MM.1S (cell line): Measurements from ENCODE around the gene PSG3.
A peak's percentile ranks its signal among the peaks of the same experiment; 100 is the strongest.
"Not testable (repeated sequence)": the region's sequence is repeated elsewhere in the genome, so short reads cannot be mapped to it uniquely, and the experiment has no call there.

Source experiments
- DNase-seq: peaks from one replicate; pipeline ENCODE4 v3.0.0-alpha.2; 2015
- H2AFZ ChIP-seq: fragments of 300-600 bp; sonication (generic); 2 replicates; pipeline ENCODE4 v1.6.0; 2016; ENCODE audit warnings: antibody characterized with exemption, low read length
- H3F3A ChIP-seq: fragments of 300-600 bp; sonication (generic); 2 replicates; pipeline ENCODE4 v1.6.1; 2016; ENCODE audit warnings: mild to moderate bottlenecking, antibody characterized with exemption, low read length, moderate library complexity, mixed read lengths; ENCODE audit not compliant: insufficient read depth
- H3K27ac ChIP-seq: fragments of 300-600 bp; sonication (generic); 2 replicates; pipeline ENCODE4 v1.5.1; 2016; ENCODE audit warnings: mild to moderate bottlenecking, low read length
- H3K27me3 ChIP-seq: fragments of 300-600 bp; sonication (generic); replicated peaks from 2 replicates; pipeline ENCODE4 v1.6.0; 2016; ENCODE audit warnings: low read length; ENCODE audit not compliant: insufficient read depth
- H3K36me3 ChIP-seq: fragments of 300-600 bp; sonication (generic); replicated peaks from 2 replicates; pipeline ENCODE4 v1.6.1; 2016; ENCODE audit warnings: mild to moderate bottlenecking, low read length, mixed read lengths; ENCODE audit not compliant: insufficient read depth
- H3K4me1 ChIP-seq: fragments of 300-600 bp; sonication (generic); 2 replicates; pipeline ENCODE4 v1.6.1; 2016; ENCODE audit warnings: low read length, mixed read lengths
- H3K4me2 ChIP-seq: fragments of 300-600 bp; sonication (generic); 2 replicates; pipeline ENCODE4 v1.6.0; 2016; ENCODE audit warnings: low read depth, low read length
- H3K4me3 ChIP-seq: fragments of 300-600 bp; sonication (generic); 2 replicates; pipeline ENCODE4 v1.5.1; 2016; ENCODE audit warnings: low read length, mixed read lengths
- H3K79me2 ChIP-seq: fragments of 300-600 bp; sonication (generic); 2 replicates; pipeline ENCODE4 v1.6.1; 2016; ENCODE audit warnings: mixed run types, low read length, mixed read lengths
- H3K9ac ChIP-seq: fragments of 300-600 bp; sonication (generic); 2 replicates; pipeline ENCODE4 v1.6.1; 2016; ENCODE audit warnings: low read length, mixed read lengths
- H3K9me2 ChIP-seq: fragments of 300-600 bp; sonication (generic); replicated peaks from 2 replicates; pipeline ENCODE4 v1.6.1; 2016; ENCODE audit warnings: mild to moderate bottlenecking, low read length, mixed read lengths; ENCODE audit not compliant: insufficient read depth
- H3K9me3 ChIP-seq: fragments of 300-600 bp; sonication (generic); replicated peaks from 2 replicates; pipeline ENCODE4 v1.6.1; 2016; ENCODE audit warnings: mild to moderate bottlenecking, low read length, mixed read lengths; ENCODE audit not compliant: insufficient read depth
- H4K20me1 ChIP-seq: fragments of 300-600 bp; sonication (generic); 2 replicates; pipeline ENCODE4 v1.6.1; 2016; ENCODE audit warnings: mild to moderate bottlenecking, low read length, moderate library complexity, mixed read lengths; ENCODE audit not compliant: insufficient read depth
- CTCF ChIP-seq: fragments of 300-600 bp; sonication (generic); IDR thresholded peaks from 2 replicates; pipeline ENCODE4 v1.5.1; 2016; ENCODE audit warnings: antibody characterized with exemption, low read length, mixed read lengths

Gene PSG3

DNA sequence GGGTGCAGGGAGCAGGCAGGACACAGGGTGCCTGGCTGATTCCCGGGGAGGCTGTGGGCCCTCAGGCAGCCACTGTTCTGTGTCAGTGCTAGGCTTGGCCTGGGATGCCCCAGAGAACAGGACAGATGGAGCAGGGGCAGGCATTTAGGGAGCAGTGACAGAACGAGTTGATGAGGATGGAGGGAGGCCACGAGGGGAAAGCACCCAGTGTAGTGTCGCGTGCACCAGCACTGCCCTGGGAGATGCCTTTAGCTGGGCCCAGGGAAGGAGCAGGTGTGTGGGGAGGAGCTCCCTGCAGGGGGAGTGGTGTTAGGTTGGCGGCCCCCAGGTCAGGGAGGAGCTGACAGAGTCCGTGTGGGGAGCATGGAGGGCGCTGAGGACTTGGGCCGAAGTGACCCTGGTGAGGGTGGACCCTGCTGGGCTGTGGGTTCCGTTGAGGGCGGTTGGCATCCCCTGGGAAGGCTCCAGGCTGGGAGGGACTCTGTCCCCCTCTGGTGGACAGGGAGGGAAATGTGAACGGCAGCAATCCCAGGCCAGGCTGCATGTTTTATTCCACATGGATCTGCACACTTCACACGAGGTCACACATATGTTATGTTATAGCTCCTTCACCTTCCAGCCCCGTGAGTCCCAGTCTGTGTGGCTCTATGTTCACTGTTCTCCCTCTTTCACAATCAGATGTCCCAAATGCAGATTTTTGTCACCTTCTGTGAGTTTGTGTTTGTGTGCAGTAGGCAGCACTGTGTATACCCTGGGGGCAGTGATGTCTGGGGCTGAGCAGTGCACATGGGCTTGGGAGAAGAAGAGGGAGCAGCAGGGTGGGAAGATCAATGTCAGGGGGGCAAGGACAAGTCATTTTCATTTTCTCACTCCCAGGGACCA is 1.7 kb upstream of the PSG3 start:
- not testable (repeated sequence) for H3K9ac ChIP-seq, DNase-seq

DNA sequence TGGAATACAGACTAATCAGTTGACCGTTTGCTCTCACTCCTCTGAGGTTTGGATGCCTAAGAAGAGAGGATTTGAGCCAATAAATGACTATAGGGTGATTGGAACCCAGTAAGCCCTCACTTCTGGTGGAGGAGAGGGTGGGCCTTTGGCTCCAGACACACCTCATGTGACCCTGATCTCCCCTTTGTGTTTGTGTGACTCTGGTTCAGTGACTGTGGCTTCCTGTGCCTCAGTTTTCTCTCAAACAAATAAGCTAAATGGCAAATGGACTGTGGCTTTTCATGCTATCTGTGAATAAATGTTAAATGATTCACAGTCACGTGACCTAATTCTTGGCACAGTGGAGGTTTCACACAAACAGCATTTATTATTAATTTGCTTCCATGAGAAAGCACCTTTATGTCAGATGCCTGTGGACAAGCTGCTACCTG is 2.7 kb downstream of the PSG3 start:
- H3K27ac ChIP-seq, DNase-seq: not testable (repeated sequence)

More for the DNA sequence above, 1.7 kb upstream of the PSG3 start:
- not testable (repeated sequence) for H4K20me1 ChIP-seq, H3F3A ChIP-seq, H3K79me2 ChIP-seq, H3K4me1 ChIP-seq, H2AFZ ChIP-seq, H3K9me3 ChIP-seq, H3K27me3 ChIP-seq, H3K4me3 ChIP-seq, H3K4me2 ChIP-seq, H3K9me2 ChIP-seq, H3K36me3 ChIP-seq, H3K27ac ChIP-seq
- TF ChIP-seq CTCF: peak; percentile 40

GRCh38 chr19:42728341-42728740 is 11.9 kb downstream of the PSG3 start:
- not testable (repeated sequence) for H3K4me1 ChIP-seq, H4K20me1 ChIP-seq, DNase-seq, H3K9ac ChIP-seq, H3K4me2 ChIP-seq, H3K36me3 ChIP-seq, H3F3A ChIP-seq, H3K79me2 ChIP-seq, H3K9me2 ChIP-seq, H3K27ac ChIP-seq, H2AFZ ChIP-seq, H3K4me3 ChIP-seq, H3K9me3 ChIP-seq, H3K27me3 ChIP-seq

More for the DNA sequence above, 2.7 kb downstream of the PSG3 start:
- not testable (repeated sequence) for H3K4me1 ChIP-seq, H3K27me3 ChIP-seq, H3F3A ChIP-seq, H2AFZ ChIP-seq, H3K79me2 ChIP-seq, H3K36me3 ChIP-seq, H3K9me3 ChIP-seq, H3K4me3 ChIP-seq, H3K9me2 ChIP-seq, H3K9ac ChIP-seq, H3K4me2 ChIP-seq, H4K20me1 ChIP-seq

- H4K20me1 ChIP-seq, H3K27ac ChIP-seq, H3K9me2 ChIP-seq, H3K36me3 ChIP-seq, H3K9me3 ChIP-seq, H3K27me3 ChIP-seq, H3K4me2 ChIP-seq, H3K4me1 ChIP-seq, H2AFZ ChIP-seq, H3F3A ChIP-seq, DNase-seq, H3K4me3 ChIP-seq, H3K9ac ChIP-seq, H3K79me2 ChIP-seq: not testable (repeated sequence)
Observed at GRCh38 chr19:42714000-42714399, 26.3 kb downstream of the PSG3 start.

DNA sequence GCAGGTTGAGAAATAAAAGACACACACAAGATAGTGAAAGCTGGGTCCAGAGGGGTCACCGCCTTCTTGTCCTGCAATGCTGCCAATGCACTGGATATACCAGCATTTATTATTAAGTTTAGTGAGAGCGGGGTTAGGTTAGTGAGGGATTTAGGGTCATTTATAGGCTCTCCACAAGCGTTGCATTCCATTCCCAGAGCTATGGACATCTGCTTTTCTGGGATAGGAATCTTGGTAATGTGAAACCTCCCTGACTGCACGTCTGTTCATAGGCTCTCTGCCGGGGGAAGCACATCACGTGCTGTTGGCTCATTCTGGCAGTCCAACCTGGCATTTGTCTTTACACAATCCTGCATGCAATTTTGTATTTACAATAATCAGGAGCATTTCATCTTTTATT is 27.5 kb downstream of the PSG3 start:
- H3K9me2 ChIP-seq, H3K27ac ChIP-seq, H3K4me1 ChIP-seq, H4K20me1 ChIP-seq, H3K9ac ChIP-seq, DNase-seq, H3K27me3 ChIP-seq, H3K9me3 ChIP-seq, H3F3A ChIP-seq, H2AFZ ChIP-seq, H3K79me2 ChIP-seq, H3K4me2 ChIP-seq, H3K4me3 ChIP-seq, H3K36me3 ChIP-seq: not testable (repeated sequence)

DNA sequence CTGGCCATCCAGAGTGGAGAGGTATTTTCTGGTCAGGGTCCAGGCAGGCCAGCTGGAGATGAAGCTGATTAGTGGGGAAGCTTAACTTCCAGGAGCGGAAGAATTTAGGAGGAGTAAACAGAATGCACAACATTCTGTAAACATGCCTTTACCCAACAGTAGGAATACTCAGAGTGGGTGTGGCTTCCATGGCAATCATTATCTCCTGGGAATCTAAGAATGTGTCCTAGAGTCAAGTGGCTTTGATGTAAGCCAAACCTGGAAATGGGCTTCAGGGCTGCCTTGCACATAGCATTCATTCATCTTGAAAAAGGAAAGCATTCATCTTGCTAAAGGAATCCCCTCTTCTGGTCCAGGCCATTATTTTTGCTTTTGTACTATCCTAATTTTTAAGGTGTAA is 29.3 kb downstream of the PSG3 start:
- not testable (repeated sequence) for H3K79me2 ChIP-seq, H3K4me3 ChIP-seq, H3K27ac ChIP-seq, H3K4me2 ChIP-seq, H4K20me1 ChIP-seq, H3F3A ChIP-seq, H3K27me3 ChIP-seq, H3K9me3 ChIP-seq, H3K9ac ChIP-seq, H3K9me2 ChIP-seq, DNase-seq, H2AFZ ChIP-seq, H3K4me1 ChIP-seq, H3K36me3 ChIP-seq
